GM12878 (cell line): ENCODE measurements around the gene IVD. TPM values are rescaled to one million over a fixed set of nuclear protein-coding genes. Genes with fewer than 3 reads are reported as not detected.

Source experiments
- ATAC-seq: fragments of 200-7000 bp; cut with Tn5 transposase; 3 replicates; pipeline ENCODE4 v1.9.1; 2020; ENCODE audit warnings: mild to moderate bottlenecking, moderate library complexity
- BruUV-seq: library from RNA; stranded (reverse); fragments of 400-500 nt; replicated peaks from 2 replicates; lab custom pipeline; 2021; lab: Mats Ljungman, UMichigan
- CTCF ChIA-PET: fragments of 300-600 bp; sonication (Branson Sonifier 250); formaldehyde crosslinking; extraction: SDS; loops from one replicate; lab custom pipeline; 2021; ENCODE audit warnings: inconsistent platforms; lab: Yijun Ruan, JAX
- POLR2A ChIA-PET: fragments of 350-600 bp; formaldehyde crosslinking; extraction: SDS; loops from one replicate; lab custom pipeline; 2021; ENCODE audit warnings: inconsistent platforms; lab: Charles Lee
- RAD21 ChIA-PET: fragments of 300-600 bp; sonication (Branson Sonifier 250); formaldehyde crosslinking; loops from one replicate; lab custom pipeline; 2023; ENCODE audit warnings: antibody characterized with exemption; ENCODE audit not compliant: unreplicated experiment; lab: Charles Lee
- SMC1A ChIA-PET: fragments of 300-600 bp; sonication (Branson Sonifier 250); formaldehyde crosslinking; loops from one replicate; lab custom pipeline; 2023; ENCODE audit not compliant: unreplicated experiment, uncharacterized antibody; lab: Charles Lee
- DNase-seq: peaks from one replicate; pipeline ENCODE4 v3.0.0-alpha.2; 2011; ENCODE audit warnings: low read depth, low spot score
- FAIRE-seq: peaks from 3 replicates; lab custom pipeline; 2011; peaks lifted over from hg19 to GRCh38; lab: Jason Lieb, UNC
- H2AFZ ChIP-seq: 2 replicates; pipeline ENCODE4 v1.6.0; 2011; ENCODE audit warnings: low read depth, low read length, control low read depth; ENCODE audit not compliant: control insufficient read depth
- H3K27ac ChIP-seq: 2 replicates; pipeline ENCODE4 v1.5.1; 2011; ENCODE audit warnings: control low read depth; ENCODE audit not compliant: control insufficient read depth, insufficient read depth
- H3K27me3 ChIP-seq, 2 experiments: replicated peaks in 1 of 2; 2 replicates each; pipeline versions ENCODE4 v1.6.0 to v1.6.1; 2011; ENCODE audit warnings: low read length in 1 of 2; ENCODE audit not compliant: control insufficient read depth in 2 of 2, insufficient read depth in 2 of 2
- H3K36me3 ChIP-seq, 2 experiments: 2 replicates each; pipeline ENCODE4 v1.5.1; 2011; ENCODE audit warnings: low read length in 1 of 2; ENCODE audit not compliant: control insufficient read depth in 2 of 2, insufficient read depth in 2 of 2
- H3K4me1 ChIP-seq: 2 replicates; pipeline ENCODE4 v1.6.1; 2011; ENCODE audit warnings: mild to moderate bottlenecking, low read length, moderate library complexity, mixed read lengths; ENCODE audit not compliant: control insufficient read depth, insufficient read depth
- H3K4me2 ChIP-seq: 2 replicates; pipeline ENCODE4 v1.6.0; 2011; ENCODE audit warnings: control low read depth; ENCODE audit not compliant: control insufficient read depth, insufficient read depth
- H3K4me3 ChIP-seq: fragments of 200-600 bp; sonication (generic); 2 replicates; pipeline ENCODE4 v1.5.1; 2016
- H3K79me2 ChIP-seq: 2 replicates; pipeline ENCODE4 v1.6.0; 2011; ENCODE audit warnings: low read length; ENCODE audit not compliant: control insufficient read depth, insufficient read depth
- H3K9ac ChIP-seq: 2 replicates; pipeline ENCODE4 v1.8.0; 2011; ENCODE audit warnings: low read length, control low read depth, mixed read lengths; ENCODE audit not compliant: control insufficient read depth, insufficient read depth
- H3K9me3 ChIP-seq: replicated peaks from 3 replicates; pipeline ENCODE4 v1.5.1; 2011; ENCODE audit warnings: mild to moderate bottlenecking, low read length; ENCODE audit not compliant: control insufficient read depth, insufficient read depth
- H4K20me1 ChIP-seq: 2 replicates; pipeline ENCODE4 v1.6.0; 2011; ENCODE audit not compliant: control insufficient read depth, insufficient read depth
- ASH2L ChIP-seq: fragments of 300-600, 200-600 bp; sonication (generic); IDR thresholded peaks from 2 replicates; pipeline ENCODE4 v1.6.1; 2017; ENCODE audit warnings: low read depth, mild to moderate bottlenecking, borderline replicate concordance
- CHD2 ChIP-seq: IDR thresholded peaks from 2 replicates; pipeline ENCODE4 v1.6.1; 2011; ENCODE audit warnings: low read depth, low read length, improper control_type of control experiment, borderline replicate concordance
- CREB1 ChIP-seq: IDR thresholded peaks from 2 replicates; pipeline ENCODE4 v1.6.1; 2012; ENCODE audit warnings: low read depth, mild to moderate bottlenecking, inconsistent platforms
- DPF2 ChIP-seq: fragments of 450-650 bp; IDR thresholded peaks from 2 replicates; pipeline ENCODE4 v1.6.1; 2017; ENCODE audit warnings: mild to moderate bottlenecking
- FOXK2 ChIP-seq: fragments of 450-650 bp; IDR thresholded peaks from 2 replicates; pipeline ENCODE4 v1.6.1; 2017; ENCODE audit warnings: mild to moderate bottlenecking, moderate library complexity
- GATAD2B ChIP-seq: fragments of 450-650 bp; conservative IDR thresholded peaks from 2 replicates; pipeline ENCODE4 v1.6.1; 2017; ENCODE audit warnings: low read depth, mild to moderate bottlenecking, moderate library complexity
- NFIC ChIP-seq: IDR thresholded peaks from 2 replicates; pipeline ENCODE4 v1.6.1; 2012; ENCODE audit warnings: low read depth, mild to moderate bottlenecking, inconsistent platforms, low read length, moderate library complexity
- NFXL1 ChIP-seq: fragments of 450-650 bp; IDR thresholded peaks from 2 replicates; pipeline ENCODE4 v1.6.1; 2017; ENCODE audit warnings: antibody characterized with exemption, mild to moderate bottlenecking, borderline replicate concordance
- NR2F1 ChIP-seq: fragments of 450-650 bp; conservative IDR thresholded peaks from 2 replicates; pipeline ENCODE4 v1.6.1; 2017; ENCODE audit warnings: mild to moderate bottlenecking
- POU2F2 ChIP-seq: IDR thresholded peaks from 3 replicates; pipeline ENCODE4 v1.6.1; 2011; ENCODE audit warnings: low read depth, mild to moderate bottlenecking, low read length, borderline replicate concordance
- RCOR1 ChIP-seq: conservative IDR thresholded peaks from 2 replicates; pipeline ENCODE4 v1.6.1; 2012; ENCODE audit warnings: low read depth, low read length, improper control_type of control experiment
- SMARCA5 ChIP-seq: fragments of 450-650 bp; IDR thresholded peaks from 2 replicates; pipeline ENCODE4 v1.6.1; 2017; ENCODE audit warnings: mild to moderate bottlenecking
- SREBF1 ChIP-seq: IDR thresholded peaks from 2 replicates; pipeline ENCODE4 v1.6.1; 2012; ENCODE audit warnings: mild to moderate bottlenecking, low read length
- STAT3 ChIP-seq: IDR thresholded peaks from 2 replicates; pipeline ENCODE4 v1.6.1; 2011; ENCODE audit warnings: low read depth, low read length, improper control_type of control experiment
- TARDBP ChIP-seq: IDR thresholded peaks from 2 replicates; pipeline ENCODE4 v1.6.1; 2016; ENCODE audit warnings: borderline replicate concordance
- ZNF24 ChIP-seq: fragments of 450-650 bp; IDR thresholded peaks from 2 replicates; pipeline ENCODE4 v1.6.1; 2017; ENCODE audit warnings: antibody characterized with exemption, mild to moderate bottlenecking
- ZNF592 ChIP-seq: fragments of 450-650 bp; IDR thresholded peaks from 2 replicates; pipeline ENCODE4 v1.6.1; 2017; ENCODE audit warnings: mild to moderate bottlenecking, moderate library complexity
- WGBS: methylation state at CpG from one replicate; pipeline ENCODE4 v1.1.6; 2016; ENCODE audit warnings: low lambda C conversion rate; ENCODE audit not compliant: insufficient replicate concordance, insufficient coverage; ENCODE audit errors: missing lambda C conversion rate; 5-methylcytosine and 5-hydroxymethylcytosine counted together
- in situ Hi-C: fragments of 300-500 bp; cut with MboI; formaldehyde crosslinking; loops from 9 replicates; pipeline ENCODE4 v1.14.3; 2018; ENCODE audit warnings: mixed read lengths
- intact Hi-C: fragments of 100-400 bp; cut with micrococcal nuclease; formaldehyde crosslinking; loops from one replicate; pipeline ENCODE4 v1.14.2; 2022; ENCODE audit not compliant: unreplicated experiment
- polyA plus RNA-seq, 11 experiments: library from polyadenylated mRNA; depleted of rRNA in 4 of 11; unstranded in 6 of 11; stranded (reverse) in 5 of 11; fragments of >200 nt; fragmentation: Nextera tagmentation in 4 of 11; fragmentation: Illumina TruSeq in 1 of 11; extraction: Ambion mirVana in 4 of 11; extraction: Trizol in 1 of 11; gene quantifications; 1 replicate in 1 of 11; 2 replicates in 10 of 11; pipeline versions ENCODE4 v1.2.1 to v1.2.3, GENCODE V29; 2011 to 2016; ENCODE audit warnings: inconsistent platforms in 2 of 11, missing spikeins in 2 of 11, low read depth in 1 of 11
- total RNA-seq, 4 experiments: library from RNA; depleted of rRNA in 3 of 4; stranded (reverse); fragments of >200 nt in 3 of 4; fragmentation: Illumina TruSeq in 1 of 4; extraction: Trizol in 1 of 4; gene quantifications; 2 replicates each; pipeline versions ENCODE4 v1.2.1 to v1.2.3, GENCODE V29; 2013 to 2021

Gene IVD
- total and polyA plus RNA-seq, 10 of the 15 experiments (the other 5 are each of a cell fraction or from before 2014, with no cell fraction given), result 5.3 to 59.8 (median 45.7) TPM

GRCh38 chr15:40443846-40444245 is 38.3 kb downstream of the IVD start:
- ChIA-PET SMC1A (interaction anchor here (1.2 to 1.7 kb wide), 3 partner anchors 13 to 61 kb away, joined by 3 read pairs; no protein-coding TSS in a partner anchor), POLR2A (interaction anchor here (0.7 to 1.1 kb wide), 4 partner anchors 13 to 251 kb away, joined by 3 read pairs; partner anchors contain the start of gene RAD51), RAD21 (no interaction called here), CTCF (interaction anchor here (0.8 to 1.4 kb wide), 5 partner anchors 61 to 134 kb away, joined by 3 to 7 read pairs (median 3); no protein-coding TSS in a partner anchor)
- peaks cover 0 to 3% of the 10 kb centered on the region in 2 experiments; a peak in 1 of 4 replicates for H3K27me3 ChIP-seq
- H3K9ac ChIP-seq, result no peak overlapping the region; the same call in 1 of the 2 replicates
- no peak for ATAC-seq
- intact Hi-C loops (loop anchor here (10.0 kb wide), 1 partner anchor 151 kb away; the partner anchor contains the start of gene KNL1), in situ Hi-C loops (no loop called here)
- WGBS, result 70% methylated on average over 3 of the region's 3 CpGs
- TF ChIP-seq CHD2, result no peak
- TF ChIP-seq TARDBP, result no peak
- TF ChIP-seq POU2F2, result no peak
- TF ChIP-seq NFXL1, result no peak
- TF ChIP-seq STAT3, result no peak
- TF ChIP-seq NR2F1, result no peak
- no peak for TF ChIP-seq NFIC
- TF ChIP-seq DPF2, result no peak
- no peak for TF ChIP-seq ASH2L
- TF ChIP-seq ZNF24, result no peak
- no peak for TF ChIP-seq SMARCA5
- TF ChIP-seq FOXK2, result no peak
- no peak for TF ChIP-seq ZNF592
- TF ChIP-seq GATAD2B, result no peak
- no peak for TF ChIP-seq RCOR1
- no peak for TF ChIP-seq SREBF1
- no peak for TF ChIP-seq CREB1
- no peaks in the 10 kb centered on the region for H3K9me3 ChIP-seq
- 0 out of 4 replicates have a peak, but pooled peaks cover 0 to 4% of the 10 kb centered on the region in 2 experiments for H3K36me3 ChIP-seq
- H3K4me1 ChIP-seq, result peaks cover 11% of the 10 kb centered on the region
- no peak overlapping the region for H2AFZ ChIP-seq
- H3K79me2 ChIP-seq, result peaks cover 32% of the 10 kb centered on the region
- no peak for FAIRE-seq
- no peak overlapping the region for H3K4me3 ChIP-seq
- BruUV-seq, result no TSS peak
- H3K27ac ChIP-seq, result no peak overlapping the region
- peaks cover 23% of the 10 kb centered on the region for H4K20me1 ChIP-seq
- DNase-seq, result no peak
- H3K4me2 ChIP-seq, result peak overlapping the region; percentile 42; the same call in 1 of the 2 replicates
